ENCODE results near the gene TLX1. TPM values are rescaled to one million over a fixed set of nuclear protein-coding genes. Genes with fewer than 3 reads are reported as not detected.
A peak's percentile ranks its signal among the peaks of the same experiment; 100 is the strongest.

The TLX1 gene
- total RNA-seq, 1 donor from 2014 or later = not detected

- no peaks in the 10 kb centered on the region for H3K36me3 ChIP-seq
- H3K4me1 ChIP-seq = peaks cover 36% of the 10 kb centered on the region
- peaks cover 99% of the 10 kb centered on the region for H3K27me3 ChIP-seq
- intact Hi-C loops (cut with DNase I) = no loop called here
- no peak overlapping the region for H3K4me3 ChIP-seq
- no peak for DNase-seq
- TF ChIP-seq CTCF (IDR thresholded peaks at IDR 0.05) = no peak
- H3K9me3 ChIP-seq = no peaks in the 10 kb centered on the region
- ATAC-seq = no peak
- no peak overlapping the region for H3K27ac ChIP-seq
Observed at GRCh38 chr10:101136007-101136707, 5.1 kb downstream of the TLX1 start.

GRCh38 chr10:101136708-101137121 lies 5.6 kb downstream of the TLX1 start:
- no peak for TF ChIP-seq CTCF (IDR thresholded peaks at IDR 0.05)
- Histone ChIP-seq H3K4me1 (peaks cover 30% of the 10 kb centered on the region), H3K27me3 (peaks cover 99% of the 10 kb centered on the region), H3K4me3 (no peak overlapping the region), H3K27ac (no peak overlapping the region), H3K36me3 (no peaks in the 10 kb centered on the region), H3K9me3 (no peaks in the 10 kb centered on the region)
- ATAC-seq (no peak), DNase-seq (no peak)
- intact Hi-C loops (cut with DNase I) = no loop called here

GRCh38 chr10:101137271-101137670 lies 6.2 kb downstream of the TLX1 start:
- Histone ChIP-seq H3K9me3 (no peaks in the 10 kb centered on the region), H3K27ac (no peak overlapping the region), H3K4me1 (peaks cover 26% of the 10 kb centered on the region), H3K4me3 (no peak overlapping the region), H3K36me3 (no peaks in the 10 kb centered on the region), H3K27me3 (peaks cover 99% of the 10 kb centered on the region)
- intact Hi-C loops (cut with DNase I) = no loop called here
- TF ChIP-seq CTCF (IDR thresholded peaks at IDR 0.05) = no peak
- no peak for ATAC-seq
- no peak for DNase-seq

GRCh38 chr10:101138788-101139420 lies 7.8 kb downstream of the TLX1 start:
- ATAC-seq = no peak
- H3K4me3 ChIP-seq = no peak overlapping the region
- no peaks in the 10 kb centered on the region for H3K9me3 ChIP-seq
- no peak overlapping the region for H3K27ac ChIP-seq
- H3K36me3 ChIP-seq = no peaks in the 10 kb centered on the region
- TF ChIP-seq CTCF (IDR thresholded peaks at IDR 0.05) = no peak
- peaks cover 20% of the 10 kb centered on the region for H3K4me1 ChIP-seq
- H3K27me3 ChIP-seq = peaks cover 99% of the 10 kb centered on the region
- intact Hi-C loops (cut with DNase I) = no loop called here
- no peak for DNase-seq

- Histone ChIP-seq H3K27ac (no peak overlapping the region), H3K4me3 (no peak overlapping the region), H3K9me3 (no peaks in the 10 kb centered on the region), H3K27me3 (peaks cover 99% of the 10 kb centered on the region), H3K36me3 (no peaks in the 10 kb centered on the region), H3K4me1 (peaks cover 16% of the 10 kb centered on the region)
- intact Hi-C loops (cut with DNase I) = no loop called here
- no peak for ATAC-seq
- no peak for DNase-seq
- TF ChIP-seq CTCF (IDR thresholded peaks at IDR 0.05) = peak; percentile 27
Observed at GRCh38 chr10:101139421-101139911, 8.4 kb downstream of the TLX1 start.

Measured in upper lobe of right lung (tissue), 1 donor.